GM12872 (cell line): Measurements from ENCODE around the gene ARL15.

ENCODE experiments used
- CTCF ChIP-seq: IDR thresholded peaks from 3 replicates; pipeline ENCODE4 v1.5.1; 2011; ENCODE audit warnings: low read depth, mild to moderate bottlenecking, low read length, moderate library complexity; ENCODE audit not compliant: insufficient read depth

Gene ARL15

GRCh38 chr5:54272746-54273145, 37.6 kb downstream of the ARL15 start:
- TF ChIP-seq CTCF, result no peak

DNA sequence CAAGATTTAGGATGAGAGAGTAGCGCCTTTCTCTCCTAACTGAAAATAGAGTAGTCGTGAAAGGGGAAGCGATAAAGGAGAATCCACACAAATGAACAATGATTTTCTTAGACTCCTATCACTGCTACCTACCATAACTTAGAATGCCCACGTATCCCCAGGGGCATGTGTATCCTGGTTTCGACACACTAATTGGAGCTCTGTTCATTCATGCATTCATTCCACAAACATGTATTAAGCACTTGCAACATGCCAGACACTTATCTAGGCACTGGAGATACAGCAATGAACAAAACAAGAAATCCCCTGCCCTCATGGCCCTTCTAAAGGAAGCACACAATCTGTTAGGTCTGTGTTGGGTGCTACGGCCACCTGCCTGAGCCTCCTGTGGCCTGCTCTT, 40.0 kb downstream of the ARL15 start:
- TF ChIP-seq CTCF, result no peak

DNA sequence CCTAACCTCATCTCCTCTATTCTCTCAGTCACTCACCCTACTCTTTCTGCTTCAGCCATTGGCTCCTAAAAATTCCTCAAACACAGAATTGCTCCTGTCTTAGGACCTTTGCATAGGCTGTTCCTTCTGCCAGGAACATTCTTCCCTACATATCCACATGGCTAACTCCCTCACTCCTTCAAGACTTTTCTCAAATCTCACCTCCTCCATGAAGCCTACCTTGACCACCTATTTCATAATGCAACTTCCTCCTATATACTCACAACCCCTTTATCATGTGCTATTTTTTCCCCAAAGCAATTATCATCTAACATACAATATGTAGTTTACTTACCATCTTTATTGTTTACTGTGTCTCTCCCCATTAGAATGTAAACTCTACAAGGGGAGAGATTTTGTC, 45.8 kb downstream of the ARL15 start:
- TF ChIP-seq CTCF, result no peak

DNA sequence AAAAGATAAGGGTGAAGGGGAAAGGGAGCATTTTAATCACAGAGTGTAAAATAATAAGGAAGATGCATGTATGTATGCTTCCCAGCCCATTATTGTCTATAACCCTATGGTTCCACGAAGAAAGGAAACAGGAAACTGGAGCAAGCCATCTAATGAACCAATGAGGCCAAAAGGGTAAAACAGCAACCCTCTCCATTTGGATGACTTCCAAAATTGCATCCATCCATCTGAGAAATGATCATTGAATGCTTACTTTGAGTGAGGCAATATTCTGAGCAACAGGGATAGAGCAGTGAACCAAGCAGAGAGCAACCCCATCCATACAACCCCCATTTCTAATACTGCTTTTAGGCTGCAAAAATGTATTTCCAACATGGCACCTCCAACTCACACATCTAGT, 46.9 kb downstream of the ARL15 start:
- TF ChIP-seq CTCF, result no peak

GRCh38 chr5:54261596-54261995, 48.8 kb downstream of the ARL15 start:
- no peak for TF ChIP-seq CTCF

GRCh38 chr5:54259981-54260380, 50.4 kb downstream of the ARL15 start:
- no peak for TF ChIP-seq CTCF

DNA sequence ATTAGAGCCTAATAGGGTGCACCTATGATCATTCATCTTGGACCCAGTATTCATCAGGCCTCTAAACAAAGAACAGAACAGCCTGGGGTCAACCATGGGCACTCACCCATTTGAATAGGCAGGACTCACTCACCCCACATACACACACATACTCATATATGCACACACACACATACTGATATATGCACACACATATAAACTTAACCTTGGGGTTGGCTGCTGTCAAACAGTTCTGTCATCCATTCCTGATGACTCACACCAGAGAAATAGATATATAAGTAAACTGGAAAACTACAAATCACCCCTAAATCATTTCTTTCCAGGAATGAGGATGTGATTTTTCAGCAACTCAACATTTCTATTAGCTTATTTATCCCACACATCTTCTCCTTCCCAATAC, 51.3 kb downstream of the ARL15 start:
- no peak for TF ChIP-seq CTCF
